Nephron progenitor cell (in vitro differentiated cells): Measurements from ENCODE around the gene ARHGEF17.

Source experiments
- DNase-seq: peaks from one replicate; pipeline ENCODE4 v3.0.0; 2021
- H3K27ac Mint-ChIP-seq: 2 replicates; pipeline ENCODE4 v1.8.0; 2021; ENCODE audit warnings: mild to moderate bottlenecking, moderate library complexity, mixed read lengths
- H3K27me3 Mint-ChIP-seq: 2 replicates; pipeline ENCODE4 v1.8.0; 2021; ENCODE audit warnings: mild to moderate bottlenecking, low read depth, mixed read lengths; ENCODE audit not compliant: poor library complexity
- H3K36me3 Mint-ChIP-seq: 2 replicates; pipeline ENCODE4 v1.8.0; 2021; ENCODE audit warnings: low read depth, mixed read lengths
- H3K4me1 Mint-ChIP-seq: 2 replicates; pipeline ENCODE4 v1.8.0; 2021; ENCODE audit warnings: mixed read lengths
- H3K4me3 Mint-ChIP-seq: 2 replicates; pipeline ENCODE4 v1.8.0; 2021; ENCODE audit warnings: mild to moderate bottlenecking, moderate library complexity, mixed read lengths
- H3K9me3 Mint-ChIP-seq: 2 replicates; pipeline ENCODE4 v1.8.0; 2021; ENCODE audit warnings: mild to moderate bottlenecking, moderate library complexity, mixed read lengths
- CTCF ChIP-seq: fragments of 200-600 bp; sonication (generic); IDR thresholded peaks from 2 replicates; pipeline ENCODE4 v1.5.0; 2021; ENCODE audit warnings: antibody characterized with exemption

Gene ARHGEF17

GRCh38 chr11:73381589-73381988, 73.5 kb downstream of the ARHGEF17 start:
- no peak for DNase-seq
- peaks cover 87% of the 10 kb centered on the region for H3K4me1 Mint-ChIP-seq
- H3K4me3 Mint-ChIP-seq: no peak overlapping the region
- TF ChIP-seq CTCF: no peak
- no peaks in the 10 kb centered on the region for H3K9me3 Mint-ChIP-seq
- peaks cover 9% of the 10 kb centered on the region for H3K27me3 Mint-ChIP-seq
- no peaks in the 10 kb centered on the region for H3K36me3 Mint-ChIP-seq
- H3K27ac Mint-ChIP-seq: no peak overlapping the region

- Mint-ChIP-seq H3K4me1 (peaks cover 88% of the 10 kb centered on the region), H3K9me3 (no peaks in the 10 kb centered on the region), H3K27ac (no peak overlapping the region), H3K36me3 (no peaks in the 10 kb centered on the region), H3K4me3 (no peak overlapping the region), H3K27me3 (peaks cover 5% of the 10 kb centered on the region)
- TF ChIP-seq CTCF: no peak
- no peak for DNase-seq
Measured at GRCh38 chr11:73382183-73382582, 74.1 kb downstream of the ARHGEF17 start.

GRCh38 chr11:73382747-73383146, 74.7 kb downstream of the ARHGEF17 start:
- H3K4me1 Mint-ChIP-seq: peaks cover 88% of the 10 kb centered on the region
- no peaks in the 10 kb centered on the region for H3K9me3 Mint-ChIP-seq
- peak overlapping the region; percentile 29 for H3K27ac Mint-ChIP-seq
- DNase-seq: no peak
- H3K27me3 Mint-ChIP-seq: peaks cover 3% of the 10 kb centered on the region
- H3K36me3 Mint-ChIP-seq: no peaks in the 10 kb centered on the region
- TF ChIP-seq CTCF: no peak
- no peak overlapping the region for H3K4me3 Mint-ChIP-seq

- Mint-ChIP-seq H3K9me3 (no peaks in the 10 kb centered on the region), H3K4me3 (no peak overlapping the region), H3K27me3 (no peaks in the 10 kb centered on the region), H3K36me3 (no peaks in the 10 kb centered on the region), H3K4me1 (peaks cover 88% of the 10 kb centered on the region), H3K27ac (no peak overlapping the region)
- no peak for TF ChIP-seq CTCF
- no peak for DNase-seq
Measured at GRCh38 chr11:73383249-73384124, 75.4 kb downstream of the ARHGEF17 start.

GRCh38 chr11:73384125-73384441, 76.0 kb downstream of the ARHGEF17 start:
- H3K9me3 Mint-ChIP-seq: no peaks in the 10 kb centered on the region
- no peaks in the 10 kb centered on the region for H3K36me3 Mint-ChIP-seq
- DNase-seq: no peak
- H3K4me1 Mint-ChIP-seq: peaks cover 86% of the 10 kb centered on the region
- H3K27me3 Mint-ChIP-seq: no peaks in the 10 kb centered on the region
- no peak overlapping the region for H3K27ac Mint-ChIP-seq
- no peak for TF ChIP-seq CTCF
- no peak overlapping the region for H3K4me3 Mint-ChIP-seq

- Mint-ChIP-seq H3K27me3 (no peaks in the 10 kb centered on the region), H3K36me3 (no peaks in the 10 kb centered on the region), H3K4me1 (peaks cover 87% of the 10 kb centered on the region), H3K9me3 (no peaks in the 10 kb centered on the region), H3K27ac (peak overlapping the region; percentile 74), H3K4me3 (no peak overlapping the region)
- TF ChIP-seq CTCF: no peak
- DNase-seq: no peak
Measured at GRCh38 chr11:73384531-73384871, 76.4 kb downstream of the ARHGEF17 start.
